ENCODE measurements around the gene PHKA2. TPM values are rescaled to one million over a fixed set of nuclear protein-coding genes. Genes with fewer than 3 reads are reported as not detected.
A peak's percentile ranks its signal among the peaks of the same experiment; 100 is the strongest.

PHKA2 gene
- total and polyA plus RNA-seq, 2 of the 4 experiments (the other 2 are of a cell fraction), result 10.0 to 21.5 TPM

GRCh38 chrX:18886005-18886343 lies 97.9 kb downstream of the PHKA2 start:
- Histone ChIP-seq H3K23ac (ENCODE audit: low read depth, low read length) (peak overlapping the region; percentile 71; the same call in 1 of the 2 replicates), H2BK5ac (ENCODE audit: low read depth, low read length, poor library complexity, severe bottlenecking) (no peak overlapping the region), H3K4me1 (ENCODE audit: control insufficient read depth, insufficient read depth, low read length) (peaks cover 11% of the 10 kb centered on the region; the same call in 1 of the 2 replicates), H3K36me3 (ENCODE audit: control insufficient read depth, insufficient read depth, low read length) (no peaks in the 10 kb centered on the region), H3K56ac (ENCODE audit: extremely low read depth, insufficient read depth, low read length) (no peak overlapping the region), H3K9ac (ENCODE audit: low read depth, low read length) (0 out of 2 replicates have a peak overlapping the region, but pooled peaks have one; percentile 19), H2AK9ac (replicated peaks; ENCODE audit: low read depth, low read length, poor library complexity) (peak overlapping the region; percentile 24), H2BK15ac (ENCODE audit: low read depth, low read length) (peak overlapping the region; percentile 61; the same call in 2 of the 3 replicates), H2AK5ac (ENCODE audit: low read depth, low read length) (peak overlapping the region; percentile 28; the same call in 1 of the 2 replicates), H3K4me3 (ENCODE audit: insufficient read depth, low read depth, low read length) (no peak overlapping the region), H3K9me1 (ENCODE audit: insufficient read depth, low read length) (no peaks in the 10 kb centered on the region; the same call in 1 of the 2 replicates), H3K79me1 (ENCODE audit: low read depth in 1 of 2, low read length in 2 of 2) (no peaks in the 10 kb centered on the region), H4K20me1 (ENCODE audit: insufficient read depth, low read length) (no peaks in the 10 kb centered on the region), H3K4ac (ENCODE audit: low read depth, low read length) (peak overlapping the region; percentile 6), H3K18ac (ENCODE audit: low read depth, low read length) (peak overlapping the region; percentile 21; the same call in 1 of the 2 replicates), H3K4me2 (ENCODE audit: low read depth, low read length) (peak overlapping the region; percentile 85), H3K27ac (ENCODE audit: insufficient read depth, low read length) (no peak overlapping the region), H3K14ac (replicated peaks; ENCODE audit: low read depth, low read length) (no peak overlapping the region), H3K27me3 (ENCODE audit: control insufficient read depth, insufficient read depth, low read length) (no peaks in the 10 kb centered on the region; the same call in 1 of the 2 replicates), H4K8ac (ENCODE audit: low read depth in 2 of 2, low read length in 2 of 2) (peak overlapping the region; percentile 82 to 85), H3K9me3 (ENCODE audit: control insufficient read depth, insufficient read depth, low read length) (no peaks in the 10 kb centered on the region), H2BK120ac (ENCODE audit: low read depth, low read length) (peak overlapping the region; percentile 27; the same call in 1 of the 2 replicates), H2AFZ (replicated peaks; ENCODE audit: low read length, poor library complexity) (peak overlapping the region; percentile 79), H4K91ac (ENCODE audit: insufficient read depth, low read depth, low read length) (0 out of 2 replicates have a peak overlapping the region, but pooled peaks have one; percentile 6), H4K5ac (ENCODE audit: low read depth, low read length) (no peak overlapping the region), H2BK20ac (ENCODE audit: low read depth, low read length) (no peak overlapping the region)
- in situ Hi-C loops (cut with MboI; ENCODE audit: low sequenced_read_pairs) (no loop called here), intact Hi-C loops (cut with micrococcal nuclease) (loop anchor here (1.0 to 5.0 kb wide), 3 partner anchors 209 to 494 kb away; no protein-coding TSS in a partner anchor), dilution Hi-C loops (cut with HindIII; ENCODE audit: low sequenced_read_pairs, unreplicated experiment) (no loop called here)
- no peak for DNase-seq
- WGBS, 2 experiments (ENCODE audit: extremely low coverage in 2 of 2, insufficient read length in 1 of 2), result no CpG with 5 or more reads among the region's 12 CpGs
- BruUV-seq (replicated peaks), result no TSS peak
- no peak for TF ChIP-seq POLR2A (IDR thresholded peaks at IDR 0.05; ENCODE audit: low read depth, low read length)
- no peak for TF ChIP-seq USF2 (IDR thresholded peaks at IDR 0.05; ENCODE audit: low read depth, low read length)
- no peak for TF ChIP-seq RAD21 (IDR thresholded peaks at IDR 0.05; ENCODE audit: low read length)
- no peak for TF ChIP-seq CTCF (conservative IDR thresholded peaks at IDR 0.05; ENCODE audit: low read depth, low read length)
- no peak for TF ChIP-seq RFX5 (IDR thresholded peaks at IDR 0.05; ENCODE audit: low read depth, low read length)
- no peak for TF ChIP-seq CHD1 (IDR thresholded peaks at IDR 0.05; ENCODE audit: low read depth, low read length)
- no peak for TF ChIP-seq RCOR1 (IDR thresholded peaks at IDR 0.05; ENCODE audit: insufficient replicate concordance, low read length)
- TF ChIP-seq MAFK (IDR thresholded peaks at IDR 0.05; ENCODE audit: low read depth, low read length), result no peak
- TF ChIP-seq CEBPB (IDR thresholded peaks at IDR 0.05; ENCODE audit: low read depth, low read length), result no peak
- no peak for TF ChIP-seq SMC3 (IDR thresholded peaks at IDR 0.05; ENCODE audit: low read depth, low read length)
- no peak for TF ChIP-seq BHLHE40 (IDR thresholded peaks at IDR 0.05; ENCODE audit: low read depth, low read length)
- CTCF ChIA-PET, result no interaction called here
- ATAC-seq (ENCODE audit: low read depth), result no peak
- POLR2A ChIA-PET (ENCODE audit: unreplicated experiment), result no interaction called here
